ENCODE measurements around the gene ARHGAP20.
"Not testable (repeated sequence)": the region's sequence is repeated elsewhere in the genome, so short reads cannot be mapped to it uniquely, and the experiment has no call there.

GRCh38 chr11:110619366-110619765 is 92.9 kb downstream of the ARHGAP20 start:
- not testable (repeated sequence) for TF ChIP-seq BHLHE40 (IDR thresholded peaks at IDR 0.05; ENCODE audit: low read length); E2F3 (CRISPR knock-in tag; IDR thresholded peaks at IDR 0.05); CTCF (IDR thresholded peaks at IDR 0.05 in 2 of 3, conservative IDR thresholded peaks at IDR 0.05 in 1 of 3; ENCODE audit: insufficient read depth in 2 of 3, low read depth in 1 of 3, low read length in 3 of 3); ZNF76 (CRISPR knock-in tag; IDR thresholded peaks at IDR 0.05; ENCODE audit: borderline replicate concordance); PBX2 (CRISPR knock-in tag; IDR thresholded peaks at IDR 0.05; ENCODE audit: low read depth); PBX2 (tag; conservative IDR thresholded peaks at IDR 0.05; ENCODE audit: low read depth); TAF1 (IDR thresholded peaks at IDR 0.05; ENCODE audit: control insufficient read depth, extremely low read depth, insufficient read depth, low read length, severe bottlenecking); ZNF165 (CRISPR knock-in tag; IDR thresholded peaks at IDR 0.05; ENCODE audit: borderline replicate concordance); JUND (IDR thresholded peaks at IDR 0.05; ENCODE audit: borderline replicate concordance, low read depth, low read length); JUND (tag; IDR thresholded peaks at IDR 0.05; ENCODE audit: borderline replicate concordance, low read depth, low read length); PRPF4 (IDR thresholded peaks at IDR 0.05; ENCODE audit: insufficient read depth, low read depth, low read length, poor library complexity, severe bottlenecking); GTF3C2 (IDR thresholded peaks at IDR 0.05; ENCODE audit: borderline replicate concordance, extremely low read depth, insufficient read length); TEAD1 (CRISPR knock-in tag; IDR thresholded peaks at IDR 0.05)
- TF ChIP-seq, protein P1, sequence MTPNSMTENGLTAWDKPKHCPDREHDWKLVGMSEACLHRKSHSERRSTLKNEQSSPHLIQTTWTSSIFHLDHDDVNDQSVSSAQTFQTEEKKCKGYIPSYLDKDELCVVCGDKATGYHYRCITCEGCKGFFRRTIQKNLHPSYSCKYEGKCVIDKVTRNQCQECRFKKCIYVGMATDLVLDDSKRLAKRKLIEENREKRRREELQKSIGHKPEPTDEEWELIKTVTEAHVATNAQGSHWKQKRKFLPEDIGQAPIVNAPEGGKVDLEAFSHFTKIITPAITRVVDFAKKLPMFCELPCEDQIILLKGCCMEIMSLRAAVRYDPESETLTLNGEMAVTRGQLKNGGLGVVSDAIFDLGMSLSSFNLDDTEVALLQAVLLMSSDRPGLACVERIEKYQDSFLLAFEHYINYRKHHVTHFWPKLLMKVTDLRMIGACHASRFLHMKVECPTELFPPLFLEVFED (CRISPR knock-in tag; conservative IDR thresholded peaks at IDR 0.05): not testable (repeated sequence)
